ENCODE measurements around the gene GRIN2A. TPM values are rescaled to one million over a fixed set of nuclear protein-coding genes. Genes with fewer than 3 reads are reported as not detected.

GRIN2A gene
- total and polyA plus RNA-seq, 2 of the 13 experiments (the other 11 are each of a cell fraction or from before 2014, with no cell fraction given) = not detected

DNA sequence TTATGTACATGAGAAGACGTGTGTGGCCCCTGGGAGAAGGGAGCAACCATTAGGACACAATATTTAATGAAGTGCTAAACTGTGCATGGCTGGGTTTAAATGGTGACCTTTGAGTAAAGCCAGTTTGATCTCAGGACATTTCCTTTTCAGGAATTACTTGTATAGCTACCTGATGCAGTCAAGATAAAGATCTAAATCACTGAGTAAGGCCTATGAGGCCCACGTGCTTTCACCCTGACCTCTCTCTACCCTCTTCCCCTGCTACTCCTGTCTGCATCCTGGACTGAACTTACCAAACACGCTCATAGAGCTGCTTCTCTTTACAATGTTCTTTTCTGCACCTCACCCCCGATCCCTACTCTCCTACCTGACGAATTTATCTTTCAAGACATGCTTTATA, 98.9 kb downstream of the GRIN2A start (continued):
- TF ChIP-seq ZNF883 (CRISPR knock-in tag; IDR thresholded peaks at IDR 0.05; ENCODE audit: not compliant biosample characterization) = no peak

DNA sequence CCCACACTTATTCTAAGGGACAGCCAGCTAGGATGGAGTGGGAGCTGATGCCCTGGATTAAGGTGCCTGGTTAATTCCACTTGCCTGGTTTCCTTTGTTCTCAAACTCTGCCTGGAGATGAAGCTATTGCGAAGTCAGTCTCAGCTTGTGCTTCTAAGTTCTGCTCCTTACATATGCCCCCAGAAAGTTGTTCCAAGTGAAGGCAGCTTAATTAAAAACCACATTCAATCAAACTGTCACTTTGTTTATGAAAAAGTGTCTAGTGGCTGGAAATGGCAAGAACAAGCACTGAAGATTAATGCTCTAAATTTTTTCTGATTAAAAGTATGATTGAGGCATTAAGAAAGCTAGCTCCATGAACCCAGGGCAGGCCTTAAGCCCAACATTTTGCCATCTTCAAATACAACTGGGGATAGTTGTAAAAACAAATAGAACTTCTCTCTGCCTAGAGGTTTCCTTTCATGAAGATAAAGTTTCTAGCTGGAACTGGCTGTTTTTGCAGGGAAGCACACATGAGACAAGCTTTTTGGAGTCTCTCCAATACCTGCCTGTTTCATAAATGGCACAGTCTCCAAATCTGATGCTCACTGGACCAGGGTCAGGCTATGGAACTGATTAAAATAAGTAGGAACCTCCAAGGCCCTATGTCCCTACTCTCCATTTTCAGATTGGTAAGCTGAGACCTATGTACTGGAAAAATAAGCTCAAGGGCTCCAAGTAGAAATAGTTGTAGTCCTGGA, 100.9 kb downstream of the GRIN2A start:
- WGBS (ENCODE audit: low lambda C conversion rate) = 83% methylated on average over 1 of the region's 1 CpG
- Histone ChIP-seq H4K20me1 (ENCODE audit: insufficient read depth, low read length) (no peaks in the 10 kb centered on the region), H3K36me3 (replicated peaks in 1 of 2; ENCODE audit: control insufficient read depth in 1 of 2, insufficient read depth in 2 of 2, low read length in 2 of 2) (no peaks in the 10 kb centered on the region), H3K9me3 (ENCODE audit: low read length) (no peaks in the 10 kb centered on the region), H3K4me3 (replicated peaks in 1 of 3; ENCODE audit: insufficient read depth in 1 of 3, low read depth in 2 of 3, low read length in 3 of 3) (no peak overlapping the region), H3K4me2 (ENCODE audit: low read depth, low read length) (no peak overlapping the region), H3K27ac (ENCODE audit: extremely low read length, insufficient read depth, low read length) (no peak overlapping the region), H3K4me1 (ENCODE audit: insufficient read depth, low read length) (peaks cover 3% of the 10 kb centered on the region), H3K27me3 (ENCODE audit: control insufficient read depth in 1 of 2, insufficient read depth in 2 of 2, low read length in 2 of 2) (no peaks in the 10 kb centered on the region; a peak in 1 of 5 replicates), H3K79me2 (ENCODE audit: insufficient read depth, low read length) (no peaks in the 10 kb centered on the region), H3K9ac (ENCODE audit: insufficient read depth, low read depth, low read length) (no peak overlapping the region), H2AFZ (ENCODE audit: low read length) (no peak overlapping the region)
- intact Hi-C loops (cut with micrococcal nuclease; ENCODE audit: unreplicated experiment) (no loop called here), in situ Hi-C loops (cut with HindIII; ENCODE audit: extremely low pct_ligation_motif_present, low pct_unique_long_range_greater_than_20kb) (no loop called here)
- FAIRE-seq (no peak), DNase-seq (ENCODE audit: low spot score) (no peak), ATAC-seq (no peak)
- TF ChIP-seq AGO1 (IDR thresholded peaks at IDR 0.05; ENCODE audit: low read depth, low read length, poor library complexity, severe bottlenecking) (no peak), ZNF710 (CRISPR knock-in tag; IDR thresholded peaks at IDR 0.05; ENCODE audit: borderline replicate concordance) (no peak), ZBTB10 (CRISPR knock-in tag; IDR thresholded peaks at IDR 0.05; ENCODE audit: borderline replicate concordance) (no peak), ZNF460 (CRISPR knock-in tag; IDR thresholded peaks at IDR 0.05; ENCODE audit: borderline replicate concordance) (no peak), FOXJ3 (CRISPR knock-in tag; IDR thresholded peaks at IDR 0.05; ENCODE audit: borderline replicate concordance) (no peak), HNRNPUL1 (IDR thresholded peaks at IDR 0.05; ENCODE audit: low read depth, low read length) (no peak)
- no TSS peak for BruUV-seq (replicated peaks)
- CTCF ChIA-PET (ENCODE audit: low intra/inter-chr PET ratio, low total read pairs) = no interaction called here
- POLR2A ChIA-PET = no interaction called here

Data from HepG2 (cell line).